ENCODE measurements around the gene UTY. TPM values are rescaled to one million over a fixed set of nuclear protein-coding genes. Genes with fewer than 3 reads are reported as not detected.

UTY gene
- under 0.01 TPM in 1 of 2 replicates, not detected in the other for total RNA-seq

DNA sequence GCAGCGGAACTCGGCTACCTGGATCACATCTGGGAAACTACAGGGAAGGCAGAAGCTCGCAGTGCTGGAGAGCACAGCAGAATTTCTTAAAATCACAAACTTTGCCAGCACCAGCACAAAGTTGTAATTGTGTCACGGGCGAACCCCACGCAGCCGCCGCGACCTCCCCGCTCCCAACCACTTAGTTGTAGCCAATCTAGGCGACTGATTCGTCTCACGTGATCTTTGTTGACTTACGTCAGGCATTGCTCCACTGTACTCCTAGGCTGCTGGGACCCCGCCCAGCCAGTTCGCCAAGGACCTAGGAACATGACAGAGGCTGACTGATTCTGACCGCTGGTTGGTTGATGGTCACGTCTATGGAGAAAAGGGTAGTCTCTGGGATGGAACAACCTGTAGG is at the start of gene UTY:
Gene UTY (minus strand): TSS at position 206 of the 400 bp plus-strand sequence. CDS start 368 bp downstream, outside the sequence.

Other genes starting within 250 kb of the UTY start
- not detected in 2 replicates for gene TMSB4Y, start 223.9 kb upstream of the UTY start, total RNA-seq

Measured in uterine smooth muscle cell (primary cell).